Measurements from ENCODE around the gene ANKRD6. TPM values are rescaled to one million over a fixed set of nuclear protein-coding genes. Genes with fewer than 3 reads are reported as not detected.
"Not testable (repeated sequence)": the region's sequence is repeated elsewhere in the genome, so short reads cannot be mapped to it uniquely, and the experiment has no call there.

Gene ANKRD6
- total RNA-seq, 1 donor from 2014 or later = 5.5 TPM

DNA sequence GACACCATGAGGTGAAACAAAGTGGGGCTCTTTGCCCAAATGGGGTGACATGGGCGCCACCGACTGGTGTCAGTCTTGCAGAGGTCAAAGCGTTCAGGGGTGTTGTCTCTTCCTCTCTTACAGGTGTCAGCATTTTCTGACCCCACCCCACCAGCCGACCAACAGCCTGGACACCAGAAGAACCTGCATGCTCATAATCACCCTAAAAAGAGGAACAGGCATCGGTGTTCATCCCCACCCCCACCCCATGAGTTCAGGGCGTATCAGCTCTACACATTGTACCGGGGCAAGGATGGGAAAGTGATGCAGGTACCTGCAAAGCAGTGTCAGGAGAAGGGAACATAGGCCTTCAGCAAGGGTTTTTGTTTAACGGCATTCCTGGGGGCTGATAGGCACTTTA lies 190.8 kb downstream of the ANKRD6 start:
- Mint-ChIP-seq H3K36me3 (ENCODE audit: unreplicated experiment) (no peaks in the 10 kb centered on the region), H3K4me3 (ENCODE audit: unreplicated experiment) (no peak overlapping the region), H3K27ac (ENCODE audit: unreplicated experiment) (no peak overlapping the region), H3K4me1 (ENCODE audit: unreplicated experiment) (no peaks in the 10 kb centered on the region), H3K27me3 (ENCODE audit: unreplicated experiment) (no peaks in the 10 kb centered on the region), H3K9me3 (ENCODE audit: unreplicated experiment) (no peaks in the 10 kb centered on the region)
- no peak for DNase-seq (ENCODE audit: extremely low spot score, unreplicated experiment)
- TF ChIP-seq, protein P1, sequence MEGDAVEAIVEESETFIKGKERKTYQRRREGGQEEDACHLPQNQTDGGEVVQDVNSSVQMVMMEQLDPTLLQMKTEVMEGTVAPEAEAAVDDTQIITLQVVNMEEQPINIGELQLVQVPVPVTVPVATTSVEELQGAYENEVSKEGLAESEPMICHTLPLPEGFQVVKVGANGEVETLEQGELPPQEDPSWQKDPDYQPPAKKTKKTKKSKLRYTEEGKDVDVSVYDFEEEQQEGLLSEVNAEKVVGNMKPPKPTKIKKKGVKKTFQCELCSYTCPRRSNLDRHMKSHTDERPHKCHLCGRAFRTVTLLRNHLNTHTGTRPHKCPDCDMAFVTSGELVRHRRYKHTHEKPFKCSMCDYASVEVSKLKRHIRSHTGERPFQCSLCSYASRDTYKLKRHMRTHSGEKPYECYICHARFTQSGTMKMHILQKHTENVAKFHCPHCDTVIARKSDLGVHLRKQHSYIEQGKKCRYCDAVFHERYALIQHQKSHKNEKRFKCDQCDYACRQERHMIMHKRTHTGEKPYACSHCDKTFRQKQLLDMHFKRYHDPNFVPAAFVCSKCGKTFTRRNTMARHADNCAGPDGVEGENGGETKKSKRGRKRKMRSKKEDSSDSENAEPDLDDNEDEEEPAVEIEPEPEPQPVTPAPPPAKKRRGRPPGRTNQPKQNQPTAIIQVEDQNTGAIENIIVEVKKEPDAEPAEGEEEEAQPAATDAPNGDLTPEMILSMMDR (IDR thresholded peaks at IDR 0.05) = no peak

DNA sequence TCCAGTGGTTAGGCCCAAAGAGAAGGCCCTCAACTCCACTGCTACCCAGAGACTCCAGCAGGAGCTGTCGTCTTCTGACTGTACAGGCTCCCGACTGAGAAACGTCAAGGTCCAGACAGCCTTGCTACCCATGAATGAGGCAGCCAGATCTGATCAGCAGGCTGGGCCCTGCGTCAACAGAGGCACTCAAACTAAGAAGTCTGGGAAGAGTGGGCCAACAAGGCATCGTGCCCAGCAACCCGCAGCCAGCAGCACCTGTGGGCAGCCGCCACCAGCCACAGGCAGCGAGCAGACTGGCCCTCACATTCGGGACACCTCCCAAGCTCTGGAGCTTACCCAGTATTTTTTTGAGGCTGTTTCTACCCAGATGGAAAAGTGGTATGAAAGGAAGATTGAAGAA lies 197.5 kb downstream of the ANKRD6 start:
- H3K27ac Mint-ChIP-seq (ENCODE audit: unreplicated experiment) = no peak overlapping the region
- DNase-seq (ENCODE audit: extremely low spot score, unreplicated experiment) = no peak
- H3K27me3 Mint-ChIP-seq (ENCODE audit: unreplicated experiment) = no peaks in the 10 kb centered on the region
- TF ChIP-seq, protein P1 (IDR thresholded peaks at IDR 0.05) = no peak
- H3K4me1 Mint-ChIP-seq (ENCODE audit: unreplicated experiment) = no peaks in the 10 kb centered on the region
- H3K36me3 Mint-ChIP-seq (ENCODE audit: unreplicated experiment) = peaks cover 4% of the 10 kb centered on the region
- H3K9me3 Mint-ChIP-seq (ENCODE audit: unreplicated experiment) = no peaks in the 10 kb centered on the region
- H3K4me3 Mint-ChIP-seq (ENCODE audit: unreplicated experiment) = no peak overlapping the region

DNA sequence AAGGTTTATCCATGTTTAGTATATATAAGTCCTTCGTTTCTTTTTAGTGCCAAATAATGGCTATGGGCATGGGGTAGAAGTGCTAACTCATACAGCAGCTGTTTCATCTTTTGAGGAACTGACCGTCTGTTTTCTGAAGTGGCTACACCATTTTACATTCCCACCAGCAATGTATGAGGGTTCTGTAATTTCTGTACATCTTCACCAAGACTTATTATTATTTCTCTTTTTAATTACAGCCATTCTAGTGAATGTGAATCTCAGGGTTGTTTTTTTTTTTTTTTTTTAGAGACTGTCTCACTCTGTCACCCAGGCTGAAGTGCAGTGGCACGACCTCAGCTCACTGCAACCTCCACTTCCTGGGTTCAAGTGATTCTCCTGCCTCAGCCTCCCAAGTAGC lies 203.5 kb downstream of the ANKRD6 start:
- H3K36me3 Mint-ChIP-seq (ENCODE audit: unreplicated experiment) = peaks cover 23% of the 10 kb centered on the region
- not testable (repeated sequence) for H3K4me3 Mint-ChIP-seq (ENCODE audit: unreplicated experiment); H3K27me3 Mint-ChIP-seq (ENCODE audit: unreplicated experiment); DNase-seq (ENCODE audit: extremely low spot score, unreplicated experiment); H3K27ac Mint-ChIP-seq (ENCODE audit: unreplicated experiment); H3K9me3 Mint-ChIP-seq (ENCODE audit: unreplicated experiment)
- H3K4me1 Mint-ChIP-seq (ENCODE audit: unreplicated experiment) = peaks cover 20% of the 10 kb centered on the region

DNA sequence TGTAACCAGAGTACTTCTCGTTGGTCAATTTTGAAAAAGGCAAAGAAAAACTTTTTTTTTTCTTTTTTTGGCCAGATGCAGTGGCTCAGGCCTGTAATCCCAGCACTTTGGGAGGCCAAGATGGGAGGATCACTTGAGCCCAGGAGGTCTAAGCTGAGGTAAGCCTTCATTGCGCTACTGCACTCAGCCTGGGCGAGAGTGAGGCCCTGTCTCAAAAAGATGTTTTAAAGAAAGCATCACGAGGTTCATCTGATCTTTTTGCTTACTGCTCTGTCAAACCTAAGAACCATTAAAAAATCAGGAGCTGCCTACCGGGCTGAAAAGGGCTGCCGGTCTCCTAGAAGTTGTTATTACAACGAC lies 205.0 kb downstream of the ANKRD6 start:
- Mint-ChIP-seq H3K36me3 (ENCODE audit: unreplicated experiment) (peaks cover 27% of the 10 kb centered on the region), H3K27ac (ENCODE audit: unreplicated experiment) (peak overlapping the region; percentile 99), H3K4me3 (ENCODE audit: unreplicated experiment) (peak overlapping the region; percentile 96), H3K4me1 (ENCODE audit: unreplicated experiment) (peaks cover 20% of the 10 kb centered on the region), H3K9me3 (ENCODE audit: unreplicated experiment) (no peaks in the 10 kb centered on the region), H3K27me3 (ENCODE audit: unreplicated experiment) (no peaks in the 10 kb centered on the region)
- TF ChIP-seq, protein P1 (IDR thresholded peaks at IDR 0.05) = no peak
- no peak for DNase-seq (ENCODE audit: extremely low spot score, unreplicated experiment)

DNA sequence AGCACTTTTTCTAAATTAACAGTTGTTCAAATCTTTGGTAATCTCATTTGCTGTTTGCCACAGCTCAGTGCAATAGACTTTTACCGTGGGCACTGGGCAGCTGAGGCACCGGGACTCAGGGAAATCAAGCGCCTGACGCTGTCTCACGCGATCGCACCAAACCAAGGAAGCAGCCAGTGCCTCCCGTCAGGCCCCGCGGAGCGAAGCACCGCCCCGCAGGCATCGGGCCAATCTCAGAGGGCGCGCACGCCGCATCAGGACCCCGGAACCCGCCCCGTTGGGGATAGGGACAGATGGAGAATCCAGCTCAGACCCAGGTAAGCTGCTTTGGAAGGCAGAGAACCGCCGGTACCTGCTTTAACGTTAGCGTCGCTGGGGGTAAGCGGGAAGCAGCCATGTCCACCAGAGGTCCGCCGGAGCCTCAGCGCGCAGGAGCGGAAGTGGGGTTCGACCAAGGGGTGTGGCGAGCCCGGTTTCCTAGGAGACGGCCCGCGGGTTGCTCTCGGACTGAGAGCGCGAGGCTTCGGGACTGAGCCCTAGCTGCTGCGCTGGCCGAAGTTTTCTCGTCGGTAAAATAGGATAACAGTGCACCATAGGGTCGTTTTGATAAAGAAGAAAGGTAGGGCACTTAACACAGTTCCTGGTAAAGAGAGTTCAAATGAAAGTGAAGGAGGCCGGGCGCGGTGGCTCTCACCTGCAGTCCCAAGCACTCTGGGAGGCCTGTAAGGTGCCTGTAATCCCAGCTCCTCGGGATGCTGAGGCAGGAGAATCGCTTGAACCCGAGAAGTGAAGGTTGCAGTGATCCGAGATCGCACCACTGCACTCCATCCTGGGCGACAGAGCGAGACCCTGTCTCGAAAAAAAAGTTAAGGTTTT lies 205.6 kb downstream of the ANKRD6 start, which contains the start of gene LYRM2:
Gene LYRM2 (minus strand): TSS at position 428 of the 876 bp plus-strand sequence. CDS start 31 bp downstream, at position 397.
- no peaks in the 10 kb centered on the region for H3K9me3 Mint-ChIP-seq (ENCODE audit: unreplicated experiment)
- H3K27ac Mint-ChIP-seq (ENCODE audit: unreplicated experiment) = peak within 1 kb of the TSS; percentile 99
- H3K27me3 Mint-ChIP-seq (ENCODE audit: unreplicated experiment) = no peaks in the 10 kb centered on the region
- DNase-seq (ENCODE audit: extremely low spot score, unreplicated experiment) = peak; percentile 98
- peak within 1 kb of the TSS; percentile 96 for H3K4me3 Mint-ChIP-seq (ENCODE audit: unreplicated experiment)
- TF ChIP-seq, protein P1 (IDR thresholded peaks at IDR 0.05) = no peak
- H3K4me1 Mint-ChIP-seq (ENCODE audit: unreplicated experiment) = peaks cover 20% of the 10 kb centered on the region
- H3K36me3 Mint-ChIP-seq (ENCODE audit: unreplicated experiment) = peaks cover 33% of the 10 kb centered on the region
